HUDEP-2 (cell line): ENCODE data around the gene FAM200C.

Source experiments
- DNase-seq, 76 experiments: peaks; one replicate each; lab custom pipeline; 2025; ENCODE audit not compliant: unreplicated experiment in 76 of 76; lab: John Stamatoyannopoulos, UW

Gene FAM200C

DNA sequence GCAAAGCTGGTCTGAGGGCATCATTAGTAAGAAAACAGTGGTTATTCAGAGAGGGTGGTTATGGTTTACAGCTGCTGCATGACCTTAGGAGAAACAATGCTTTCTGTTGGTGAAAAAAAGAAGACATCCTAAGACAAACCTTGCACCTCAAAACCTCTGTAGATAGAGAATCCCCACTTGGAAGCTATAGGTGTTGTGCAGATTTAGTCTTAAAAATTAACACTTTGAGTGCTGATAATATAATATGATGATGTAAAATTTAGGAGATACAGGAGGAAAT is 20.4 kb upstream of the FAM200C start:
- DNase-seq, result no peak

DNA sequence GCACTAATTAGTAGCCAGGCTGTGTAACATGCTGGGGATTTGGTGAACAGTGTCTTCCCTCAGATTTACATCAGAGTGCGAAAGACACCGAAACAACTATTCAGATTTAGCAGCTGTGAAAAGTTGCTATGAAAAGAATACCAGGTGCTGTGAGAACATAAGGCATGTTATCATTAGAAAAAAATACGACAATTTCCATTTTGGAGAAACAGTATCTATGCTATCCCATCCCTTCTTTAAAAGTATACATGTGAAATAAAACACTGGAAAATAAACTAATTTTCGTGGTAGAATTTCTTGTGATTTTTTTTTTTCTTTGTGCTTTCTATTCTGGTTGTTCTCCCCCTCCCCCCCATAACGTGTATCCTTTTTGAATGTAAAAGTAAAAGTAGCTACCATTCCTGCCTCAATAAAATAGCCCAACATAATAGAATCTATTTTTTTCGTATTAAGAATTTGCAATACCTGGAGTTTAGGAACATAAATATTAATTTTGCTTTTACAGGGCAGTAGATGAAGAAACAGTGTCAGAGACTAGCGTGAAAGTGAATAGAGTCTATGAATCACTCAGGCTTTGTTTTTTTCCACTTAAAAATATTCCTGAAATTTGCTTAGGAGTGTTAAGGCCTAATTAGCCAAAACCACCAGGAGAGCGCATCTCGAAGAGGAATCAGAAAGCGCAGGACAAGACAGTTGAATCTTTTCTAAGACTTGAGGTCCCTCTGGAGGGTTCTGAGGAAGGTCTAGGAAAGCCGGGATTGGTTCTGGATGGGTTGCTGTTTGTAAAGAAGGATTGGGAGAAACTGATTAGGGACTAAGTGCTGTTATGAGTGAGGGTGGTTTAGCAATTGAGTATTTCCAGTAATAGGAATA is 19.8 kb upstream of the FAM200C start:
- DNase-seq, result no peak

DNA sequence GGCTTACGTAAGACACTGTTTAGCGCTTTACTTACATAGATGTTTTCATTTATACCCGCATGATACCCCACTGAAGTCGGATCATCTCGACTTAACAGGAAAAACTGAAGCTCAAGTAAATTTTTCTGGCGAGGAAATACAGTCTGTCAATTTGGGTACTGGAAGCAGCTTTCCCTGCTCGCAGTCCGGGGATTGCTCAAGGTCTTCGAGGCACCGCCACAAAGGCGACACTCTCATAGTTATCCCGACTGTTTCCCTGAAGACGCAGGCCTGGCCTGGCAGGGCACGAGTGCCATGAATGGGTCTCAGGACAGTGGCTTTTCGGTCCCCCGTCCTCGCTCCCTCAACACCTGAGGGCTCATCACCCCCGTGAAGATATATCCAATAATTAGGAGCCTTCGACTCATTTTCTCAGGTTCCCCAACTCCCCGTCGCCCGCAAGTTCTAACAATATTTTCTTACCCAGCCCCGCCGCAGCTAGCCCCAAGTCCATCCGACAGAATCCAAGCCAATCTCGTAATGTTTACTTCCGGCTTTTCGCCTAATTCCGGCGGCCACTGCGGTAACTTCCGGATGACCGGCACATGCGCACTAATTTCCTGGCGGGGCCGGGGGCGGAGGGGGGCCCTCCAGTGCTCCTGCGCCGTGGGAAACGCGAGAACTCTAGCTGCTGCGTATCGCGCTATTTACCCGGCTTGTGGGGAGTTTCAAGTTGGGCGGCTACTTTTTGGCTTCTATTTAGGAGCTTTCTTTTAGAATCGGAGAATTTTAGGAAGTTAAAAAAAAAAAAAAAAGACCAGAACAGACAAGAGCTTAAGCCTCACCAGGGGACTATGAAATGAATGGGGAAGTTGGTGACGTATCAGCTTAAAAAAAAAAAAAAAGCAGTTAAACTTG is 19.0 kb upstream of the FAM200C start, which contains the start of gene SLU7:
TSS of gene SLU7 (minus strand) at position 521 of the 897 bp plus-strand sequence. CDS start 3,787 bp downstream, outside the sequence.
- DNase-seq, result peak in 74 of 76 experiments; percentile 32 to 94 (median 84)

DNA sequence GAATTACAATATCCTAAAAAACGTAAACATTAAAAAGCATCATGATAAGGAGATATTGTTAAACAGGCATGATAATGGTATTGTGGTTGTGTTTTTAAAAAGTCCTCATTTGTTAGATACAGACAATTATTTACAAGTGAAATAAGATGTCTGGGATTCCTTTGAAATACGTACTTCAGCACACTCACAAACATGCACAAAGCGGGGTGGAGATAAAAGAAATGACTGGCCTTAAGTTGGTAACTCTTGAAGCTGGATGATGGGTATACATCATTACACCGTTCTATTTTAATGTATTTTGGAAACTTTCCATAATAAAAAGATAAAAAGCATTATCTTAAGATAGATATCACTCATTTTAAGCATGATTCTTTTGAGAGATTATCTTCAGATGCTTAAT is 1.0 kb downstream of the FAM200C start:
- DNase-seq, result no peak

DNA sequence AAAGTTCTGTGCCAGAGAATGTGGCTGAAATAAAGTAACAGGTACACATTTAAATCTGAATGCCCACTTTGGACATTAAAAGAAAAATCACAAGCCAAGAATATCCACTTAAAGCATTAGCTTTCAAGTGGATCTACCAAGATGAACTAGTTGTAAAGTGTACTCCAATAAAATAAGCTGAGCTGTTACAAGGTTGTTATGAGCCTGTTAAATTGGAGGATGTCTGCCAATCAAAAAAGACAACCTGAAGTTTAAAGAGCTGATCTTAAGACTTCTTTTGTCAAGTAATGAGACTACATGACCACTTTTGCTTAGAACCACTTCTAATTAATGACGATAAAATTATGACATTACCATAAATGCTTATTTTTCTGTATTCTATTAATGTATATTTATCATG is 2.4 kb downstream of the FAM200C start:
- DNase-seq, result no peak

- DNase-seq, result no peak
Observed at GRCh38 chr5:160395111-160395510, 4.7 kb downstream of the FAM200C start.

DNA sequence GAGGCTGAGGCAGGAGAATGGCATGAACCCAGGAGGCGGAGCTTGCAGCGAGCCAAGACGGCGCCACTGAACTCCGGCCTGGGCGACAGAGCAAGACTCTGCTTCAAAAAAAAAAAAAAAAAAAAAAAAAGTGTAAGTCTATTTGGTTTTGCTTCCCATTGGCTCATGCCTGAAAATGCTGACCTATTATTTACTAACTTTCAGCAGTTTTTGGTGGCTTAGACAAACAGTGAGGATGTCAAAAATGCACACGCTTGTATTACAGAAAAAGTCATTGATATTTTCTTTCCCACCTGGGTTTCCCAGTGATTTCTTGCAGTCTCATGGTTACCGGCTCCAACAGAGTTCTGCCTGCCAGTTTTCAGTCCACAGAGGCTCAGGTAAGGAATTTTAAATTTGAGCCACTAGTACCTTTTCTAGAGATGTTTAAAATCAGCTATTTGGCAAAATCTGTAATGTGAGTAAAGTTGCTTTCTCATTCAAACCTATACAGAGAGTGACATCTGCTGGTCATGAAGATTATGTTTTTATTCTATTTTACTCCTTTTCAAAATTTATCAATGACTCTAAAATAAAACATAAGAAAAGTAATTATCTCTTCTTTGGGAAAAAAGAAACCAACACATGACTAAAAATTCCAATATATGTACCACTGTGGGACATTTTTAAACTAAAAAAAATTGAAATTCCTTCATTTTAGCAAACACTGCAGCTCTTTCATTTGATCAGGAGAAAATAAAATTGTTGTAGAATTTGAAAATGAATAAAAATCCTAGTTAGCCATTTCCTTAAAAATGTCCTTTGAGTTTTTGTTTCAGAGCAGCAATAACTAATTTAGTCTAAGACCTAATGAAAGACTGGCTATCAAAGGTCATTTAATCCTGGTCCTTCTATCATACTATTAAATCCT is 8.8 kb downstream of the FAM200C start:
- peak in 7 of 76 experiments; percentile 2 to 35 (median 7) for DNase-seq

DNA sequence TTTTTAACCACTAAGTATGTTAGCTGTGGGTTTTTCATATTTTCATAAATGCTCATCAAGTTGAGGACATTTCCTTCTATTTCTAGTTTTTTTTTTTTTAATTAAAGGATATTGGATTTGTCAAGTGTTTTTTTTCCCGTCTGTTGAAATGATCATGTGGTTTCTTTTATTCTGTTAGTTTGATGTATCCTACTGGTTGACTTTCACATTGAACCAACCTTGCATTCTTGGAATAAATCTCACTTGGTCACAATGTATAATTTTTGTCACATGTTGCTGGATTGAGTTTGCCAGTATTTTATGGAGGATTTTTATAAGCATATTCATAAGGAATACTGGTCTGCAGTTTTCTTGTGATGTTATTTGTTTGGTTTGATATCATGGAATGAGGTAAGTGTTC is 12.4 kb downstream of the FAM200C start:
- no peak for DNase-seq

- DNase-seq, result no peak
Observed at GRCh38 chr5:160385496-160385895, 14.4 kb downstream of the FAM200C start.

- peak in 1 of 76 experiments; percentile 18 for DNase-seq
Observed at GRCh38 chr5:160384681-160385080, 15.2 kb downstream of the FAM200C start.

DNA sequence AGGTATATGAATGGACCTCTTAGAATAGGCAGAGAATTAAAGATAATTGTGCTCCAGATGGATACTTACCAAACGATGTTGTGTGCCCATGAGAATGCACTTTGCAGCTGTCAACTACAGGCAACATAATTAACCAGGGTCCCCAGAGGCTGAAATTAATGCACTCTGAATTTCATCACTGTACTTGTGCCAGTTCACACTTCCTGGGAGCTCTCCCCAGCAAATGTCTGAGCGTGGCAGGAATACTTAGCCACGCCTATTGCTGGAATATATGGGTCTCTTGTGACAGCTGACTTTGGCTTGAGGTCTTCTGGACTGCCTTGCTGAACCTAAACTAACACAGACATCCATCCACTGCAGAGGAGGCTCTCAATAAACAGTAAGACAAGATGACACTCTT is 17.5 kb downstream of the FAM200C start:
- DNase-seq, result no peak

DNA sequence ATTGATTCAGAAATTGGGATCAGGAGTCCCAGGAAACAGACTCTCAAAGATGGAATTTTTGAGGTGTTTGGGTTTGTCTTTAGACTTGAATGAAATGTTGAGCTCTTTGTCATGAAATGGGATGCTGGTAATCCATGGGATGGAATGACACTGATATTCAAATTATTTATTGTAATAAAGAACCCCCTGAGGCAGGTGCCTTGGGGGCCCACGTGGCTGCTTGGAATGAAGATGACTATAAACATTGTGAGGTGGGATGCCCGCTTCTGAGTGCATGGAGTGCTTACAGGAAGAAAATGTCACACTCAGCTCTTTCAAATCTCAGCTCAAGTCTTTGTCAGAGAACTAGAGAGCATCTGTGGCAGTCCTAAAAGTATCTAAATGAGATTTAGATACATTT is 19.8 kb downstream of the FAM200C start:
- no peak for DNase-seq

DNA sequence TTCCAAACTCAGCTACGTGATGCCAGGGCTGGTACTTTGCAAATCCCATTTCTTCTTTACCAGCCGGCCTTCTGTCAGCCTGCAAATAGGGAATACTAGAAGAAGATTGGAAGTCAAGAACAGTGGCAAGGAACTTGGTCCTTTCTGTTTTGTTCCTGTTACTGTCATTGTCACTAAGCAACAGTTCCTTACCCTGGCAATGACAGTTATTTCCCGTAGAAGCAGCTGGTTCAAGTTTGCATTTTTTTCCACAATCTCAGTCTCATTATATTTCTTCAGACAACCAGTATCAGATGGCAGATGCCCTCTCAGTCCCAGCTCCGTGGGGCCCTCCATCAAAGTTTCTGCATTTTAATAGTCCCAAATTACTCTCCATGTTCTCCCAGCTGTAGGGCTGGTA is 20.3 kb downstream of the FAM200C start:
- no peak for DNase-seq

- DNase-seq, result peak in 14 of 76 experiments; percentile 4 to 59 (median 18)
Observed at GRCh38 chr5:160378330-160378729, 21.5 kb downstream of the FAM200C start.

DNA sequence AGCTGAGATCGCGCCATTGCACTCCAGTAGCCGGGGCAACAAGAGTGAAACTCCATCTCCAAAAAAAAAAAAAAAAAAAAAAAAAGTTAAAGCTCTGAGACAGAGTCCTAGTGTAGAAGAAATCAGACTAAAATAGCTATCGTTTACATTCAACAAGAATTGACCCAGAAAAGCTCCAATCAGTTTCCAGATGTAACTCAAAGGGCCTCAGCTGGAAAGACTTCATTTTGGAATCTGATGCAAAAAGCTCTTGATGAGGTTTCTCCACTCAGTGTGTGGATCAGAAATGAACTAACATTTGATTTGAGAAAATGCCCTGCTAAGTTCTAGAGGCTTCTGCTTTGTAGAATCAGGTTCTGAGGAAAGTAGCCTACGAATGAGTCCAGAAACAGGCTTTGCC is 22.2 kb downstream of the FAM200C start:
- DNase-seq, result no peak

DNA sequence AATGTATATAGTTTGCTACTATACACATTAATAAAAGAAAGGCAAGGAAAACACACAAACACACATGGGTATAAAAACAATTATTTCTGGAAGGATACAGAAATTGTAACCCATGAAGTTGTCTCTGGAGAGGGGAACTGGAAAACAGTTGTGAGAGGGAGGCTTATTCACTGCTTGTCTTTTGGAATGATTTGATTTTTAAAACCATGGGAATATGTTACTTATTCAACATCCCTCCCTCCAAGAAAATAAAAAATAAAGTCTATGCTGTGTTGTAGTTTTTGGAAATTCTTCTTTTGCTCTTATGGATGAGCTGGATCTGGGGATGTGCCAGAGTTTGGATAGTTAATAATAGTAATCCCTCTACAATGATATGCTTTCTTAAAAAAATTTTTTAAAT is 23.4 kb downstream of the FAM200C start:
- no peak for DNase-seq

DNA sequence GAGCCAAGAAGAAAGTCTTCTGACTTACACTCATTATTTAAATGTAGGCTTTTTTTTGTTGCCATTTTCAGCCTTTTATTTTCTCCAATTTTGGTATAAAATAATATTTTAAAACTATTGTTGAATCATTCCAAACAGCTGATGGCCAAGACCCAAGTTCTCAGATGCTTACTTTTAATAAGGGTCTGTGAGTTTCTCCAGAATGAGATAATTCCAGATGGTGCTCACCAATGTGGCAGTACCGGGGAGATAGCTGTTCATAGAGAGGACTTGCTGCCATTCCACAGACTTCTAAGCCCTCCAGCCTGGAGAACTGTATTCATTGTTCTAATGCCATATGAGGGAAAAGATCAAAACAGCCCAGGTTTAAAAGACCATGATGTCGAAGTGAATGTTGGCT is 24.2 kb downstream of the FAM200C start:
- DNase-seq, result no peak

GRCh38 chr5:160375166-160375565 is 24.7 kb downstream of the FAM200C start:
- DNase-seq, result no peak

GRCh38 chr5:160371294-160371693 is 28.6 kb downstream of the FAM200C start:
- no peak for DNase-seq

GRCh38 chr5:160370713-160371034 is 29.2 kb downstream of the FAM200C start:
- DNase-seq, result no peak
